Astrocyte of the cerebellum (primary cell): ENCODE data around the gene CDKAL1.
"Not testable (repeated sequence)": the region's sequence is repeated elsewhere in the genome, so short reads cannot be mapped to it uniquely, and the experiment has no call there.

ENCODE experiments used
- DNase-seq: peaks from one replicate; pipeline ENCODE4 v3.0.0-alpha.2; 2011; ENCODE audit warnings: low read depth
- H3K4me3 ChIP-seq: 2 replicates; pipeline ENCODE4 v1.5.1; 2011; ENCODE audit warnings: mild to moderate bottlenecking, low read depth, low read length, moderate library complexity
- in situ Hi-C: cut with HindIII; loops from 2 replicates; pipeline ENCODE4 v1.10.0; 2017; ENCODE audit warnings: low sequenced_read_pairs
- TF ChIP-seq, protein P1 (sequence below): IDR thresholded peaks from 2 replicates; pipeline ENCODE4 v1.5.1; 2012; ENCODE audit warnings: low read length, low read depth, moderate library complexity, mild to moderate bottlenecking; ENCODE audit errors: missing control alignments

Gene CDKAL1

DNA sequence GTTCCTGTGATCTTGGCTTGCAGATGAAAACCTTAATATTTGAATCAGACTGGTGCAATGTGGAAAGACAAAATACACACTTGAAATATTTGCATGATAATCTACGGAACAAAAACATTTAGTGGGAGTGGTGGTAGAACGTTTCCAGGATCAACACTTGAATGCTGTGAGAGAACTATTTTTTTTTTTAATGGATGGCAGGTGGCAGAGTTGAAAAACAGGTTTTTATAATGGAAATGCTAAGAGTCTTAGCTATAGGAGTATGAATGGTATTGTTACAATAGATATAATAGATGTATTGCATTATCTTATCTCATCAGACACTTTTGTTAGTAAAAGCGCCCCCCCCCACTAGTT lies 49.2 kb downstream of the CDKAL1 start:
- TF ChIP-seq, protein P1, sequence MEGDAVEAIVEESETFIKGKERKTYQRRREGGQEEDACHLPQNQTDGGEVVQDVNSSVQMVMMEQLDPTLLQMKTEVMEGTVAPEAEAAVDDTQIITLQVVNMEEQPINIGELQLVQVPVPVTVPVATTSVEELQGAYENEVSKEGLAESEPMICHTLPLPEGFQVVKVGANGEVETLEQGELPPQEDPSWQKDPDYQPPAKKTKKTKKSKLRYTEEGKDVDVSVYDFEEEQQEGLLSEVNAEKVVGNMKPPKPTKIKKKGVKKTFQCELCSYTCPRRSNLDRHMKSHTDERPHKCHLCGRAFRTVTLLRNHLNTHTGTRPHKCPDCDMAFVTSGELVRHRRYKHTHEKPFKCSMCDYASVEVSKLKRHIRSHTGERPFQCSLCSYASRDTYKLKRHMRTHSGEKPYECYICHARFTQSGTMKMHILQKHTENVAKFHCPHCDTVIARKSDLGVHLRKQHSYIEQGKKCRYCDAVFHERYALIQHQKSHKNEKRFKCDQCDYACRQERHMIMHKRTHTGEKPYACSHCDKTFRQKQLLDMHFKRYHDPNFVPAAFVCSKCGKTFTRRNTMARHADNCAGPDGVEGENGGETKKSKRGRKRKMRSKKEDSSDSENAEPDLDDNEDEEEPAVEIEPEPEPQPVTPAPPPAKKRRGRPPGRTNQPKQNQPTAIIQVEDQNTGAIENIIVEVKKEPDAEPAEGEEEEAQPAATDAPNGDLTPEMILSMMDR = no peak
- H3K4me3 ChIP-seq = no peak overlapping the region
- no peak for DNase-seq
- in situ Hi-C loops = no loop called here

DNA sequence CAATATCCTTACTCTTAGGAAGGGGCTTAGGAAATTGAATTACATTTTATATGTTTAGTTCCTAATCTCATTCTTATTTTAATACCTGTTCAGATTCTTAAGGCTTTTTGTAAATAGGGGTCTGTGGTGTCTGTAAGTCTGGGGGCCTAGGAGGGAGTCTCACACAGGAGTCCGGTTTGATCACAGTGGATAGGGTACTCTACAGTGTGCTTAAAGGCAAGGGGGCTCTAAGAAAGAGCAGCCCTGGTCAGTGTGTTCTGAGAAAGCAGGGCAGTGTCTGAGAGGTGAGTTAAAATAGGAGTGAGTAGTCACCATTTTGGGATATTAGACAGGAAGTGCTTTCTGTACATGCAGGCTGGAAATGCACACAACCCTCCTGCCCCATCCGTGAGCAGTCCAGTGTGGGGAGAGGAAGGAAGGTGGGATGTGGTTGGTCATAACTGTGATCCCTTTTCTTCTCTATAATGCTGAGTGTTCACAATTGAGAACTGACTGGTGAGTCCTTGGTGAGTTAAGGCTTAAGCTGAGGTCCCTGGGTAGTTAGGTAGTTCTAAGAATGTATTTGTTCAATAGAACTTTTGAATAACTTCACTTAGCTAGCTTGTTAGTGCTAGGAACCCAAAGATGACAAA lies 50.0 kb downstream of the CDKAL1 start:
- TF ChIP-seq, protein P1 = no peak
- DNase-seq = no peak
- no peak overlapping the region for H3K4me3 ChIP-seq
- in situ Hi-C loops = no loop called here

DNA sequence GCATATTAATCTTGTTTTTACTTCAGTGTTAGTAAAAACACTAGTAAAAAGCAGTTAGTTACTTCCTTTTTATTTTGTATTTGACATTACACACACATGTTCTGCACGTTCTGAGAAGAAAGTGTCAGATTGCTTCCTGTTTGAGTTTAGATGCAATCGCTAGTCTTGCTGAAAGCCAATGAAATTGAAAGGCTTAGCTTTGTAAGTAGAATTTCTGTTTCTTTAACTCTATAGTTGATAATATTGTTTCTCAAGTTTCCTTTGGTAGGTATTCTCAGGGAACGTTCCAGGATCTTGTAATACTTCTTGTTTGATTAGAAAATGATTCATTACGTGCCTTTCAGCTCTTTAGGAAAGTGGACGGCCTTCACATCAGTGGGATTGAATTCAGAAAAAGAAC lies 55.0 kb downstream of the CDKAL1 start:
- TF ChIP-seq, protein P1 = no peak
- in situ Hi-C loops = no loop called here
- DNase-seq = no peak
- H3K4me3 ChIP-seq = no peak overlapping the region

DNA sequence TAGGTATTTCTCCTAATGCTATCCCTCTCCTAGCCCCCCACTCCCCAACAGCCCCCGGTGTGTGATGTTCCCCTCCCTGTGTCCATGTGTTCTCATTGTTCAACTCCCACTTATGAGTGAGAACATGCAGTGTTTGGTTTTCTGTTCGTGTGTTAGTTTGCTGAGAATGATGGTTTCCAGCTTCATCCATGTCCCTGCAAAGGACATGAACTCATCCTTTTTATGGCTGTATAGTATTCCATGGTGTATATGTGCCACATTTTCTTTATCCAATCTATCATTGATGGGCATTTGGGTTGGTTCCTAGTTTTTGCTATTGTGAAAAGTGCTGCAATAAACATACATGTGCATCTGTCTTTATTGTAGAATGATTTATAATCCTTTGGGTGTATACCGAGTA lies 56.2 kb downstream of the CDKAL1 start:
- in situ Hi-C loops, DNase-seq, H3K4me3 ChIP-seq: not testable (repeated sequence)

DNA sequence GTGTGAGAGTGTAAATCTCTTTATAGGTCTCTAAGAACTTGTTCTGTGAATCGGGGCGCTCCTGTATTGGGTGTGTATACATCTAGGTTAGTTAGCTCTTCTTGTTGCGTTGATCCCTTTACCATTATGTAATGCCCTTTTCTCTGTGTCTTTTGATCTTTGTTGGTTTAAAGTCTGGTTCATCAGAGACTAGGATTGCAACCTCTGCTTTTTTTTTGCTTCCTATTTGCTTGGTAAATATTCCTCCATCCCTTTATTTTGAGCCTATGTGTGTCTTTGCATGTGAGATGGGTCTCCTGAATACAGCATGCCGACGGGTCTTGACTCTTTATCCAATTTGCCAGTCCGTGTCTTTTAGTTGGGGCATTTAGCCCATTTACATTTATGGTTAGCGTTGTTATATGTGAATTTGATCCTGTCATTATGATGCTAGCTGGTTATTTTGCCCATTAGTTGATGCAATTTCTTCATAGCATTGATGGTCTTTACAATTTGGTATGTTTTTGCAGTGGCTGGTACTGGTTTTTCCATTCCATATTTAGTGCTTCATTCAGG lies 60.1 kb downstream of the CDKAL1 start:
- DNase-seq, in situ Hi-C loops, H3K4me3 ChIP-seq: not testable (repeated sequence)

DNA sequence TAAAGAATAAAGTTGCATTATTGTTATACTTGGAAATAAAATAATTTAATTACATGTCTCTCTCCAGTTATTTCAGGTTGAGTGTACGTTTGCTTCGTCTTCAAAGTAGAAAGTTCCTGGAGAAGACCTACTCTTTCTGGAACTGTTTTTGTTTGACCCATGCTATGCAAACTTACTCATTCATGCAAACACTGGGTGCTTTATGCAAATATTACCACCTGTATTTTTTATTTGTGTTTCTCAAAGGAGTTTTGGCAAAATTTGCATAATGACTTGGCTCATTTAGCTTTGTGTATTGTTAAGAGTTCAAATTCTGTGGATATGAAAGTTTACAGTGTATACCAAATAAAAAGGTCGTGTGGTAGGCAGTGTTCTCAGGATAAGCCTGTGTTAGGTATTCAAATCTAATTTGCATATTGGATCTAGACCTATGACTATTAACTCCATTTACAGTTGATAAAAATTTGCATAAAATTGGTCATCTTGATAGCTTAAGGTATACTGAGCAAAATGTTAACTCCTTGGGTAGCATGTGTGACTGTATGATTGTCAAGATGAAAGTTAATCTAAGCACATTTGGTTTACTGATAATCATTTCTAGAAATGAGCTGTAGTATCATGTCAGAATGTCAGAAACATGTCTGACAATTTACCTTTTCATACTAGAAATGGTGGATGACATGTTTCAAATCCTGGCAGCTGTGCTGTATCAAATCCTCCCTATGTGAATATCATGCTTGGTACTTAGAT lies 65.2 kb downstream of the CDKAL1 start:
- TF ChIP-seq, protein P1 = no peak
- in situ Hi-C loops = no loop called here
- no peak overlapping the region for H3K4me3 ChIP-seq
- no peak for DNase-seq

DNA sequence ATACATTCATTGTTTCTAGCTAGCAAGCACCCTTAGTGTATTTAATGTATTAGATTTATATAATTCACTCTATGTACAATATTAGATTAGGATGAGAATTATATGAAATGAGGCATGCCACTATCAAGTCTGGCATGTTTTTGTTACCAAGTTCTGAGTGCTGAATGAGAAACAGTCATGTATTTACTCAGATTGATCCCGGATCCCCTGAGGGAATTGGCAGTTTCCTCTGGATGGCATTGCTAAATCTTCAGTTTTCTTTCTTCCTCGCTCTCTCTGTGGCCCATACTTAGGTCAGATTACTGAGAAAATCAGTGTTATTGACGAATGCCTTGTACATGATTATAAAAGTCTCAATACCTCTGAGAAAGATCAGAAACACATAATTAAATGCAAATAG lies 66.6 kb downstream of the CDKAL1 start:
- TF ChIP-seq, protein P1 = no peak
- in situ Hi-C loops = no loop called here
- H3K4me3 ChIP-seq = no peak overlapping the region
- DNase-seq = no peak
